HG03469 (cell line): ENCODE measurements around the gene DAW1.

Source experiments
- ATAC-seq: cut with Tn5 transposase; IDR thresholded peaks from one replicate; pipeline ENCODE4 v1.9.1; 2021; ENCODE audit warnings: mild to moderate bottlenecking, moderate library complexity, moderate number of reproducible peaks; ENCODE audit not compliant: unreplicated experiment

The DAW1 gene

DNA sequence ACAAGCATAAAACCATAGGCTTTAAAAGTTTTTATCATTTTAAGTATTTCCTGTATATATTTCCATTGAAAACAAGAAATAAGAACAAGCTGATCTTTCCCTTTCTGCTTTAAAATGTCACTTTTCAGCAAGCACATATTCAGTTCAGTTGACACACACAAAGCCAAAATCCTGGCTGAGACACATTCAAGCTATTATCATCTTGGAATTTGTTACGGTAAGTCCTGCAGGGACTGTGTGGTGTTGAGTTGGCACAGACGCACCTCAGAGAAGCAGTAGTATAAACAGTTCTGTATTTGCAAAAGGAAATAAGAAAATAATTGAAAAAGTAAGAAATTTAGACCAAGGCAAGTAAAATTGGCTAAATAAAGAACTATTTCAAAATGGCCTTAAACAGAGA lies 10.4 kb upstream of the DAW1 start:
- ATAC-seq = no peak

DNA sequence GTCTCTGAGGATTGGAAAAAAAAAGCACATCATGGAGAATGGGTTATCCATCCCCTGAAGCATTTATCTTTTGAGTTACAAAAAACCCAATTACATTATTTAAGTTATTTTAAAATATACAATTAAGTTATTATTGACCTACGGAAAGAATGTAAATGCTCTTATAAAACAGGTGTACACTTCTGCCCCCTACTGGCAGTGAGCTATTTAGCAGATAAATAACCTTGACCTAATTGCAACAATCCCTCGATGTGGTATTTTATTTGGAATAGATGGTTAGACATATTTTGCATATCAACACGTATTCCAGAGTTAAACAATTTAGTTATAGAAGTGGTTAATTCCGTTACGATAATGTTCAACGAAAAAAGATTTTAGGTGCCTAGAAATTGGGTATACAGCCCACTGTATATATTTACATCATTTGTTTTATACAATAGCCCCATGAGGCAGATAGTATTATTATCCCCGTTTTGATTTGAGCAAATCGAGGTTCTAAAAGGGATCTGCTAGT lies 9.1 kb upstream of the DAW1 start:
- ATAC-seq = no peak

- no peak for ATAC-seq
Observed at GRCh38 chr2:227862741-227863588, 8.5 kb upstream of the DAW1 start.

- ATAC-seq = no peak
Observed at GRCh38 chr2:227864161-227864756, 7.2 kb upstream of the DAW1 start.

DNA sequence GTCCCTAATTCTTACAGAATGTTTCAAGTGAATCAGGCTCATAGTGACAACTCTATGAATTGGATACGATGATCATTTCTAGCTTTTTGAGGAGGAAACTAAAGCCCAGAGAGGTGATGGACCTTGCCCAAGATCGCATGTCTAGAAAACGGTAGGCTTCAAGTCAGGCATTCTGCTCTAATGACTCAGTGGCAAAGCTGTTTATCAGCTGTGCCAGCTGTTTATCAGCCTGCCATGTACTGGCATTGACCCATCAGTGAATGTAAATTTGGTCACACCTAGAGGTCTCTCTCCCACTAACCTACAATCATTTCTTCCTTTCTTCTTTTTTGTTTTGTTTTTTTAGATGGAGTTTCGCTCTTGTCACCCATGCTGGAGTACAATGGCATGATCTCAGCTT lies 6.1 kb upstream of the DAW1 start:
- ATAC-seq = no peak

DNA sequence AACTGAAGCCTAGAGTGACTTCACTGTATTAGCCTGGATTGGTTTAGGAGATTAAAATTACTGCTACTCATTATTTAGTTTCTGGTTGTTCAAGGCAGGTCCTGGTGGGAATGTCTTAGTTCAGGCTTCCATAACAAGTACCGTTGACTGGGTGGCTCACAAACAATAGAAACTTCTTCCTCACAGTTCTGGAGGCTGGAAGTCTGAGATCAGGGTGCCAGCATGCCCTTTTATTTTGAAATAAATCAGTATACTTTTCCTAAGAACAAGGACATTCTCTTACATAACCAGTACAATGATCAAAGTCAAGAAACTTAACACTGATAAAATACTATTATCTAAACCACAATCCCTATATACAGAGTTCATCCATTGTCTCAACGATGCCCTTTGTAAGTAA lies 4.0 kb upstream of the DAW1 start:
- ATAC-seq = no peak

GRCh38 chr2:227870710-227871374 lies 589 bp upstream of the DAW1 start:
- ATAC-seq = no peak

DNA sequence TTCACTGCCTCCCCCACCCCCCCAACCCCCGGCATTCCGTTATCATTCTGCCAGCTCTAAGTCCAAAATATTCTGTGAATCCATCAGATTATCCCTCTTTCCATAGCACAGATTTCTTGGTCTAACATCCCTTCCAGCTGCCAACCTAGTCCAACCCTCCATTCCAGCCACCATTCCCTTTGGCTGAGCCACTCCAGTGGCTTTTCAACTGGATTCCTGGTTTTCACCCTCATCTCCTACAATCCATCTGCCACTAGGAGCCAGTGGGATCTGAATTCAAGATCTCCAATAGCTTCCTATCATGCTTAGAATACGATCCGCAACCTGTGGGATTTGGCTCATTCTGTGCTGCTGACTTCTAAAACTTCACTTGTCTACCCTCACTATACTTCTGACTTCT lies 1.2 kb downstream of the DAW1 start:
- no peak for ATAC-seq

DNA sequence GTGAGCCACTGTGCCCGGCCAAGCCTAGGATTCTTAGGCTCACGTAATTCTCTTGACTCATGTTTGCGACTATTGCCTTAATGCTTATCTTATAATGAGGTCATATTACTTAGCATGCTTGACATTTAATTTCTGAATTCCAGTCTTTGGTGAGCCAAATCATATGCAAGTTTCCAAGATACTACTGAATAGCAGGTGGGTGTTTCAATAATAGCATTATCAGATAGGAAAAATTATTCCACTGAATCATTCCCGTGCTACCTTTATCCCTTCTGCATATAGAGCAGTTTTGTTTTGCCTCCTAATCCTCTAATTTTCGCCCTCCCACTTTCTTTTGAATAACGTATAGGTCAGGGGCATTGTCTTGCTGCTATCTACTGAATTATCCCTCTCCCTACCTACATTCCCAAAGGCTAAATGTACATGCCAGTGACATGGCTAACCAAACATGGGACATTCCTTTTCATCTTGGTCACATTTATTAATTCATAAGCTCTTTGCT lies 4.9 kb downstream of the DAW1 start:
- ATAC-seq = no peak

- ATAC-seq = no peak
Observed at GRCh38 chr2:227877421-227878310, 6.2 kb downstream of the DAW1 start.

DNA sequence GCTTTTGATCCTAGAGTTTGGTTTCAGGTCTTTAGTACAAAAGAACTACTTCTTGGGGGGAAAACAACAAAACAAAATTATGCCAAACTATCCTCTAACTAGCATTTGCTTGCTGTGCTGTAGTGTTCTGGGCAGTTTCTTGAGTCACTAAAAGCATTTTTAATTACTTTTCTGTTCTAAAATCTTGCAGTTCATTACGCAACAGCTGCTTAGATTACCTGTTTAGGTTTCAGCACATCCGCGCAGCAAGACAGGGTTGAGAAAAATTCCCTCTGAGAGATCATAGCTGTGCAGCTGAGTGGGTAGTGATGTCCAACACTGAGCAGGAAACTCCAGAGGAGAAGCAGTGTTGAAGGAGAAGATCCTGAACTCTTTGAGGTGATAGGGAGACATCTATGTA lies 9.0 kb downstream of the DAW1 start:
- no peak for ATAC-seq

DNA sequence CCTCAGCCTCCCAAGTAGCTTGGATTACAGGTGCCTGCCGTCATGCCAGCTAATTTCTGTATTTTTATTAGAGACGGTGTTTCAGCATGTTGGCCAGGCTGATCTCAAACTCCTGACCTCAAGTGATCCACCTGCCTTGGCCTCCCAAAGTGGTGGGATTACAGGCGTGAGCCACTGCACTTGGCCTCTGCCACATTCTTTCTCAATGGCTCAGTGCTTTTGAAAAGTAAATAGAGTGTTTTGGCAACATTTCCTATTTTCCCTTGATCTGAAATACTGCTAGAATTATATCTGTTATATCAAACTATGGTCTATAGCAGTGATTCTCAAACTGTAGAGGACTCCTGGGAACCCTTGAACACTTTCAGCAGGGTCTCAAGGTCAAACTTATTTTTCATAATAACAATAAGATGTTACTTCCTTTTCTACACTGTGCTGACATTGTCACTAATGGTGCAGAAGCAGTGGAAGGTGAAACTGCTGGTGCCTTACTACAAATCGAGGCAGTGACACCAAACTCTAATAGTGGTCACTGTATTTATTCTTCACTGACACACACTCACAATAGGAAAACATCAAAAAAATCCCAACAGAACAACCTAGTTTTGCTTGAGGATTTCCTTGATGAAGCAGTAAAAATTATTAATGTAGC lies 10.6 kb downstream of the DAW1 start:
- no peak for ATAC-seq

- ATAC-seq = peak; percentile 94
Observed at GRCh38 chr2:227884511-227884947, 13.1 kb downstream of the DAW1 start.

DNA sequence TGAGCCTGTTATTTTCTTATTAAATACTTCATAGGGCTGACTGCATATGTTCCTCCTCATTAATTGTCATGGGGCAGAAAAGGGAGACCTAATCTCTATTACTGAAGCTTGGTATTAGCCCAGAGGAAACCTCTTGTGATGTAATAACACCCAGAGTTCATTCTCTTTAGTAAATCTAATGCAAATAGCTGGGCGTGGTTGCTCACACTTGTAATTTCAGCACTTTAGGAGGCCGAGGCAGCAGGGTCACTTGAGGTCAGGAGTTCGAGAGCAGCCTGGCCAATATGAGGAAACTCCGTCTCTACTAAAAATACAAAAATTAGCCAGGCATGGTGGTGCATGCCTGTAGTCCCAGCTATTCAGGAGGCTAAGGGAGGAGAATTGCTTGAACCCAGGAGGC lies 14.7 kb downstream of the DAW1 start:
- no peak for ATAC-seq

GRCh38 chr2:227888289-227888688 lies 16.9 kb downstream of the DAW1 start:
- no peak for ATAC-seq

DNA sequence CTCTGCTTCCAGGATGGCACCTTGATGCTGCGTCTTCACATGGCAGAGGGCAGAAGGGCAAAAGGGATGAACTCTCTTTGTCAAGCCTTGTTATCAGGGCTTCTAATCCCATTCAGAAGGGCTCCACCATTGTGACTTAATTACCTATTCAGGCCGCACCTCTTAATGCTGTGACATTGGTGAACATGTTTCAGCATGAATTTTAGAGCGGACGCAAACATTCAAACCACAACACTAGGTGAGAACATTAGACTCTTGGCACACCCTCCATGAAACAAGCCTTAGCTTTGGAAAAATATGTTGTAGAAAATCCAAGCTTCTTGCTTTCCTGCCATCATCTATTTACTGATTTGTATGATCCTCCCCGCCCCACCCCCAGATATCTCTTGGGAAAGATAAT lies 17.9 kb downstream of the DAW1 start:
- ATAC-seq = no peak

DNA sequence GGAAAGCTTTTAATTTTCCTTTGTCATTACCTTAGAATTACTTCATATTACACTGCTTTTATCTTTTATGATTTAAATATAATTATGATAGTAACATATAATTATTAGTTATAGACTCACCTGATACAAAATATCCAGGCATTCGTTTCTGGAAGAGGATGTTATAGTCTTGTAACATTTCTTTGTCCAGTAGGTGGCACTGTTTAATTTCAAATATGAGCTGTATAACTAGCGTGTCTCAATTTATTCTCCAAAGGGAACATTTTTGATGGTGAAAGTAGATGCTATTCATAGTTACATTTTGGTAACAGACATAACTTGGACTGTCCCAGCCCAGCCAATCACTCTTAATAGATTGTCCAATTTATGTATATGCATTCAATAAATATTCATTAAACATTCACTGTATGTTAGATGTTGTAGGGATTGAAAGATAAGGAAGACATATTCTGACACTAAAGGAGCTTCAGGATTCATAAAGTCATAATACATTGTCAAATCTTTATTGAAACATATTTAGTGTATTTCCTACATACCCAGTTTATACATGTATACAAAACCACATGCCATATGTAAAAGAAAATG lies 19.2 kb downstream of the DAW1 start:
- ATAC-seq = peak; percentile 67

DNA sequence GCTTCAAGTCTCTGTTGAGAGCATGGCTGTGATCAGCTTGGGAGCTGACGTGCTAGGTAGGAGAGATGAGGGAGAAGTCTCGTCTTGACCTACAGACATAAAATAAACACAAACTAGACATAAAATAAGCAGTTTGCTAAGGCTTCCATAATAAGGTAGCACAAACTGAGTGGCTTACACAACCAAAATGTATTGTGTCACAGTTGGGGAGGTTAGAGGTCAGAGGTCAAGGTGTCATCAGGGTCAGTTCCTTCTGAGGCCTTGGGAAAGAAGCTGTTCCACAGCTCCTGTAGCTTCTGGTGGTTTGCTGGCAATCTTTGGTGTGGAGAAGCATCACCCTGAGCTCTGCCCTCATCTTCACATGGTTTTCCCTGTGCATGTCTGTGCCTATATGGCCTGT lies 20.2 kb downstream of the DAW1 start:
- ATAC-seq = no peak

DNA sequence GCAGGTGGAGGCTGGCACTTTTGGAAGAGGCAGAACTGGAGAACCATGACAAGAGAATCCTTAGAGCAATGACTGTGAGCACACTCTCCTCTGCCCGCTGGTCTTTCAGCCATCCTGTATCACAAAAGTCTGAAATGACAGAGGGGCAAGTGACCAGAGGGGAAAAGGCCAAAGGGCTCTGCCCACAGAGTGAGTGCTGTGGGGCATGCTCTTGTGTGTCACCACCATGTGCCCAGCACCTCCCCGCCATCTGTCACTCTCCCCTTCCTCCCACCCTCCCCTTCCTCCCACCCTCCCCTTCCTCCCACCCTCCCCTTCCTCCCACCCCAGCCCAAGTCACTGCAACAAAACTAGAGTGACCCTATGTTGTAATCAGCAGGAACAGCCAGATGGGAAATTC lies 31.9 kb downstream of the DAW1 start:
- no peak for ATAC-seq

- ATAC-seq = no peak
Observed at GRCh38 chr2:227906991-227907390, 35.6 kb downstream of the DAW1 start.
